ENCODE results near the gene NOS1. TPM values are rescaled to one million over a fixed set of nuclear protein-coding genes. Genes with fewer than 3 reads are reported as not detected.

Gene NOS1
- total RNA-seq, 2 experiments from 2014 or later = not detected

- H3K9me2 ChIP-seq (ENCODE audit: insufficient read depth, low read length) = no peaks in the 10 kb centered on the region
- intact Hi-C loops (cut with micrococcal nuclease; ENCODE audit: unreplicated experiment) = no loop called here
- no peak for DNase-seq (ENCODE audit: low spot score)
- H2AFZ ChIP-seq (ENCODE audit: low read length) = no peak overlapping the region
- H3K9me3 ChIP-seq (ENCODE audit: low read length) = no peaks in the 10 kb centered on the region
- H3K27ac ChIP-seq (ENCODE audit: low read depth, low read length, poor library complexity, severe bottlenecking) = no peak overlapping the region
- no peaks in the 10 kb centered on the region for H3K79me2 ChIP-seq (ENCODE audit: insufficient read depth, low read depth, low read length)
- no peaks in the 10 kb centered on the region for H4K20me1 ChIP-seq (ENCODE audit: insufficient read depth, low read length)
- ChIA-PET POLR2A (no interaction called here), CTCF (ENCODE audit: unreplicated experiment) (no interaction called here)
- no peak for TF ChIP-seq EZH2phosphoT487 (IDR thresholded peaks at IDR 0.05; ENCODE audit: borderline replicate concordance, low read depth, low read length)
- no peak for TF ChIP-seq CTCF (conservative IDR thresholded peaks at IDR 0.05; ENCODE audit: low read length)
- no peaks in the 10 kb centered on the region for H3K4me1 ChIP-seq (ENCODE audit: insufficient read depth, low read length, poor library complexity, severe bottlenecking)
- no peak overlapping the region for H3K4me3 ChIP-seq (ENCODE audit: low read depth, low read length, poor library complexity, severe bottlenecking)
- H3K36me3 ChIP-seq (ENCODE audit: insufficient read depth, low read length) = no peaks in the 10 kb centered on the region
- no peak overlapping the region for H3K4me2 ChIP-seq (ENCODE audit: low read length)
- BruUV-seq (replicated peaks) = no TSS peak
Measured at GRCh38 chr12:117334051-117334450, 27.4 kb downstream of the NOS1 start.

GRCh38 chr12:117333331-117333881, 28.0 kb downstream of the NOS1 start:
- TF ChIP-seq CTCF (conservative IDR thresholded peaks at IDR 0.05; ENCODE audit: low read length) (no peak), EZH2phosphoT487 (IDR thresholded peaks at IDR 0.05; ENCODE audit: borderline replicate concordance, low read depth, low read length) (no peak)
- H3K9me2 ChIP-seq (ENCODE audit: insufficient read depth, low read length) = no peaks in the 10 kb centered on the region
- no peaks in the 10 kb centered on the region for H3K4me1 ChIP-seq (ENCODE audit: insufficient read depth, low read length, poor library complexity, severe bottlenecking)
- no TSS peak for BruUV-seq (replicated peaks)
- intact Hi-C loops (cut with micrococcal nuclease; ENCODE audit: unreplicated experiment) = no loop called here
- no peak overlapping the region for H3K27ac ChIP-seq (ENCODE audit: low read depth, low read length, poor library complexity, severe bottlenecking)
- no peak overlapping the region for H3K4me2 ChIP-seq (ENCODE audit: low read length)
- no peak overlapping the region for H3K4me3 ChIP-seq (ENCODE audit: low read depth, low read length, poor library complexity, severe bottlenecking)
- H3K9me3 ChIP-seq (ENCODE audit: low read length) = no peaks in the 10 kb centered on the region
- H3K36me3 ChIP-seq (ENCODE audit: insufficient read depth, low read length) = no peaks in the 10 kb centered on the region
- no peak for DNase-seq (ENCODE audit: low spot score)
- no peaks in the 10 kb centered on the region for H4K20me1 ChIP-seq (ENCODE audit: insufficient read depth, low read length)
- ChIA-PET CTCF (ENCODE audit: unreplicated experiment) (no interaction called here), POLR2A (no interaction called here)
- H2AFZ ChIP-seq (ENCODE audit: low read length) = no peak overlapping the region
- H3K79me2 ChIP-seq (ENCODE audit: insufficient read depth, low read depth, low read length) = no peaks in the 10 kb centered on the region

- BruUV-seq (replicated peaks) = no TSS peak
- no peak overlapping the region for H3K27ac ChIP-seq (ENCODE audit: low read depth, low read length, poor library complexity, severe bottlenecking)
- no peak for TF ChIP-seq EZH2phosphoT487 (IDR thresholded peaks at IDR 0.05; ENCODE audit: borderline replicate concordance, low read depth, low read length)
- peak; percentile 35; the same call in 1 of the 2 replicates for TF ChIP-seq CTCF (conservative IDR thresholded peaks at IDR 0.05; ENCODE audit: low read length)
- ChIA-PET POLR2A (interaction anchor here (1.1 kb wide), 1 partner anchor 21 kb away, joined by 3 read pairs; no protein-coding TSS in a partner anchor), CTCF (ENCODE audit: unreplicated experiment) (no interaction called here)
- no peak overlapping the region for H3K4me3 ChIP-seq (ENCODE audit: low read depth, low read length, poor library complexity, severe bottlenecking)
- H2AFZ ChIP-seq (ENCODE audit: low read length) = no peak overlapping the region
- no peaks in the 10 kb centered on the region for H3K9me2 ChIP-seq (ENCODE audit: insufficient read depth, low read length)
- peak; percentile 4 for DNase-seq (ENCODE audit: low spot score)
- no peaks in the 10 kb centered on the region for H3K36me3 ChIP-seq (ENCODE audit: insufficient read depth, low read length)
- intact Hi-C loops (cut with micrococcal nuclease; ENCODE audit: unreplicated experiment) = no loop called here
- H3K4me1 ChIP-seq (ENCODE audit: insufficient read depth, low read length, poor library complexity, severe bottlenecking) = no peaks in the 10 kb centered on the region
- no peaks in the 10 kb centered on the region for H3K79me2 ChIP-seq (ENCODE audit: insufficient read depth, low read depth, low read length)
- H4K20me1 ChIP-seq (ENCODE audit: insufficient read depth, low read length) = no peaks in the 10 kb centered on the region
- no peak overlapping the region for H3K4me2 ChIP-seq (ENCODE audit: low read length)
- H3K9me3 ChIP-seq (ENCODE audit: low read length) = no peaks in the 10 kb centered on the region
Measured at GRCh38 chr12:117331691-117332090, 29.7 kb downstream of the NOS1 start.
